NCI-H526 treated with DMSO at 0.1 percent for 48 hours (cell line): Measurements from ENCODE around the gene MGAT5B.
"Not testable (repeated sequence)": the region's sequence is repeated elsewhere in the genome, so short reads cannot be mapped to it uniquely, and the experiment has no call there.

Experiments used
- DNase-seq: peaks from one replicate; lab custom pipeline; 2025; lab: John Stamatoyannopoulos, UW

Gene MGAT5B

DNA sequence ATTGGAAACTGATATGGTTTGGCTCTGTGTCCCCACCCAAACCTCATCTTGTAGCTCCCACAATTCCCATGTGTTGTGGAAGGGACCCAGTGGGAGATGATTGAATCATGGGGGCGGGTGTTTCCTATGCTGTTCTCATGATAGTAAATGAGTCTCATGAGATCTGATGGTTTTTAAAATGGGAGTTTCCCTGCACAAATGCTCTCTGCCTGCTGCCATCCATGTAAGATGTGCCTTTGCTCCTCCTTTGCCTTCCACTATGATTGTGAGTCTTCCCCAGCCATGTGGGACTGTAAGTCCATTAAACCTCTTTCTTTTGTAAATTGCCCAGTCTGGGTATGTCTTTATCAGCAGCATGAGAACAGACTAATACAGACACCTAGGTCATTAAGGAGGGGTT is 109.8 kb downstream of the MGAT5B start:
- not testable (repeated sequence) for DNase-seq

DNA sequence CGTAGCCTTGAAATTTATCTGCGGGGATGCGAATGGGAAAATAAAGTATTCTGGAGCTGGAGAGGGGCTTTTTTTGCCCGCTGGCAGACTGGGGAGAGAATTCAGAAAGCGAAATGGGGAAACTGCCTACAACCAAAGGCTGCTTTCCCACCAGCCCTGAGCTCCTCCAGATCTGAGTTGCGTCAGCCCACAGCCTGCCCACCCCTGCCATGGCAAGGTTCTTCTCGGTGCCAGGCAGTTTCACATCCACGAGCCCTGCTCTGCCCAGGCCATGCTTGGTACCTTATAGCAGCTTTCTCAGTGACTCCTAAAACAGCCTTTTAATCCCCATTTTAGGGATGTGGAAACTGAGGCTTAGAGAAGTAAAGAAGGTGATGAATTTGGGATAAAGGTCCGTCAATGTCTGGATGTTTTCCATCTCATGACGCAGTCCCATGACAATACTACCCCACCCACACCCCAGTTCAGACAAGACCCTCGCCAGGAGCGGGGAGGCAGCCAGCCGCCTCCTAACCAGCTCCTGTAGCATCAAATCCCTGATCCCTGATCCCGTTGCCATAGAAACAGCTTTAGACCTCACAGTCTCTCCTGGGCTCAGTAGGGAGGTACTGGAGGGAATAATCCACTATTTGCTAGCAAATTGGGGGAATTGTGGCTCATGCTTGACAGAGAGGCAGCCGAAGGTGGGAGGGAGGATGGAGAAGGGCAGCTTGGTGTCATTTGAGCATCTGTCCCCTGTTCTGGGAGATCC is 113.5 kb downstream of the MGAT5B start:
- no peak for DNase-seq

DNA sequence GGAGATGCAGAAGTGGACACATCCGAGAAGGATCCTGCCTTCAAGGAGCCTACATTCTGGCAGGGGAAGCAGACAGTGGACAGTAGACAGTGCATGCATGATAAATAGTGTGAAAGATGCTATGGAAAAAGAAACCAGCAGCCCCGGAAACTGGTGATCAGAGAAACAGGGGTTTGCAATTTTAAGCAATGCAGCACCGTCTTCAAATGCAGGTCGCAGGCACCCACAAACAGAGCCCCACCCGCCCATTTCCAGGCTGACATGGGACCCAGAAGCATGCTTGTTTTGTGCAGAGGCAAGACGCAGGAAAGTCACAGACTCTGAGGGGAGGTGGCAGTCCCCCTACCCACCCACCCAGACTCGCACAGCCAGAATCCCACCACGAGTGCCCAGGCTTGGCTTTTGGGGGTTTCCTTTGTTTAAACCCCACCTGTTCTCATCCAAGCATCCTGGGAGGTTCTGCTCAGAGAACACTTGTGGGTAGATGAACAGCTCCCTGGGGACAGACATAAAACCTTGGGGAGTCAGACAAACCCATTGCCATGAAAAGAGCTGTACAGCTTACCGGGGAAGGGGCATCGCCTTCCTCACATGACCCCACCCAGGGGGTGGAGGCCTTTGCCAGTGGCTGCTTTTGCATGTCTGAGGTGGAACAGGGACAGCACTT is 114.3 kb downstream of the MGAT5B start:
- DNase-seq, result peak; percentile 59

DNA sequence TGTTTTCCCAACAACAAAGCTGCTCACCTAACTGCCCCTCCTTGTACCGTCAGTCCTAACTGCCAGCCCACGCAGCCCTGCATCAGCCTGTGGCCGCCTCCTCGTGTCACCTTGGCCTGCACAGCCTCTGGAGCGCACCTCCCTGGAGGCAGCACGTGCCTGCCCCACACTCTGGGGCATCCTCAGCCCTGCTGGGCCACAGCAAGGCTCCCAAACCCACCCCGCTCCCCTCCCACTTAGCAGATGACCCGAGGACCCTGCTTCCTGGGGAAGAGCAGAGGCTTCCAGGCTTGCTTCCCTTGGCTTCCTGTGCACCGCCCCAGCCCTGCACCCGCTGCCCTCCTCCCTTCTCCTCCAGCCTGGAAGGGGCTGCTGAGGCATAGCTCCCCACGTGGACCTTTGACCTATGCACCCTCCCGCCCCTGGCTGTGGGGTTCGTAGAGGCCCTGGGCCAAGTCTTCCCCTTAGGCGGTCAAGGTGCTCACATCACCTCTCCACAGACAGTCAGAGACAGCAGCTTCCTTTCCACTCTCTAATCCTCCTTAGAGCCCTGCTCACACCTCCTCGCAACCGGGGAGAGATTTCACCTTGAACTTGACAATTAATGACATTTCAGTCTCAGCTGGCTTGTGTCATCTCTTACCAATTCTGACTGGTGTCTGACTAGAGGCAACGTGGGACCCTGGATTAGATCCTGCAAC is 115.0 kb downstream of the MGAT5B start:
- no peak for DNase-seq

GRCh38 chr17:76986365-76986764 is 118.2 kb downstream of the MGAT5B start:
- DNase-seq, result no peak

- no peak for DNase-seq
These were observed 119.4 kb downstream of the MGAT5B start for GRCh38 chr17:76987486-76988093.

DNA sequence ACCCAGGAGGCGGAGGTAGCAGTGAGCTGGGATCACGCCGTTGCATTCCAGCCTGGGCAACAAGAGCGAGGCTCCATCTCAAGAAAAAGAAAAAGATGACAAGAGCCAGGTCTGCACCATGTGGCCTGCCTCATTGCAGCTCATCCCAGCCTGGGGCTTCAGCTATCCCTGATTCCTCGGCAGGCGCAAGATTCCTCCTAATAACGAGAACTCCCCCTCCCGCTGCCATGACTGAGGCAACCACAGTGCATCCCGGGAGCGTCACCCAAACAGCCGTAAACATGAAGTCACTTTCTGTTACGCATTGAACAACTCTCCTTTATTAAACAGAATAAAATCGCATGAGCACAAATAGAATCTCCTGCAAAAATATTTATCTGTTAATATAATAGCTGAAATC is 120.6 kb downstream of the MGAT5B start:
- no peak for DNase-seq

- DNase-seq, result no peak
These were observed 121.3 kb downstream of the MGAT5B start for GRCh38 chr17:76989519-76989918.

DNA sequence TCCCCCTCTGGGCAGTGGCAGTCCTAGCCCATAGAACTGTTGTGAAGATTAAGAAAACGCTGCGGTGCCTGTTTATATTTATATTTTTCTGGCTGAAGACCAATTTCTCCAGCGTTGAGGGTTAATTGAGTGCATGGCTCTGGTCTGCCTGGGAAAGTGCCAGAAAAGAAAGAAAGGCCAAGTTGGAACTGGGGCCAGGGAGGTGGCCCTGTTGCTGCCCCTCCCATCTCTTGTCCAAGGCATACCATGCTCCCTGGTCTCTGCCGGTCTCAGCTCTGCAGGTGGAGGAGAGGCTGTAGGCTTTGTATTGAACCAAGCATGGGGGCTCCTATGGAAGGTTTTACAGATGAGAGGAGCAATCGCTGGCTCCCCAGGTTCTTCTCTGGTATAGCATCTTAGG is 124.7 kb downstream of the MGAT5B start:
- no peak for DNase-seq

DNA sequence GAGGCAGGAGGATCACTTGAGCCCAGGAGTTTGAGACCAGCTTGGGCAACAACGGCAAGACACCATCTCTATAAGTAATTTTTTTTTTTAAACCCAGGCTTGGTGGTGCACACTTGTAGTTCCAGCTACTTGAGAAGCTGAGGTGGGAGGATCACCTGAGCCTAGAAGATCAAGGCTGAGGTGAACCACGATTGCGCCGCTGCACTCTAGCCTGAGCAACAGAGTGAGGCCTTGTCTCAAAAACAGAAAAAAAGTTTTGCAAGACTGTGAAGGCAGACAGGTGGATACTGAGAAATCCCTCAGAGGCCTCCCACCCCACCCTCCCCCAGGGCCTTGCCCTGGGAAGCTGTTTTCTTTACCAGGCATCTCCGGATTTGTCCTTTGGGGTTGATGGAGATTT is 125.4 kb downstream of the MGAT5B start:
- DNase-seq, result no peak

DNA sequence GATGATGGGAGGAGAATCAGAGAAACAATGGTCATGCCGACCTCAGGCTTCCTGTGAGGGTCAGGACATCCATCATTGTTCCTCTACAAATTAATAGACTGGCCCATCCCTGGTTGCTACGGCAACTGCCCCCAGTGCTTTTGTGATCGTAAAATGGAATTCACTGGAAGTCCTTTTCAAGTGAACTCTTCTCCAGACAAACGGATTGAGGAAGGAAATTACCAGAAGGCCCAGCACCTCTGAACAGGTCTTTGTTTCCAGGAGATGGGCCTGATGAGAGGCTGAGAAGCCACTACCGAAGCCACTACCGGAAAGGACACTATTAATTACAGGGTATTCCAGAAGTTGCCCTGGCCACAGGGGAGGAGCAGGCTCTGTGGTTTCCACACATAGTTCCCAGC is 126.0 kb downstream of the MGAT5B start:
- DNase-seq, result no peak

- no peak for DNase-seq
These were observed 127.3 kb downstream of the MGAT5B start for GRCh38 chr17:76995387-76996105.

DNA sequence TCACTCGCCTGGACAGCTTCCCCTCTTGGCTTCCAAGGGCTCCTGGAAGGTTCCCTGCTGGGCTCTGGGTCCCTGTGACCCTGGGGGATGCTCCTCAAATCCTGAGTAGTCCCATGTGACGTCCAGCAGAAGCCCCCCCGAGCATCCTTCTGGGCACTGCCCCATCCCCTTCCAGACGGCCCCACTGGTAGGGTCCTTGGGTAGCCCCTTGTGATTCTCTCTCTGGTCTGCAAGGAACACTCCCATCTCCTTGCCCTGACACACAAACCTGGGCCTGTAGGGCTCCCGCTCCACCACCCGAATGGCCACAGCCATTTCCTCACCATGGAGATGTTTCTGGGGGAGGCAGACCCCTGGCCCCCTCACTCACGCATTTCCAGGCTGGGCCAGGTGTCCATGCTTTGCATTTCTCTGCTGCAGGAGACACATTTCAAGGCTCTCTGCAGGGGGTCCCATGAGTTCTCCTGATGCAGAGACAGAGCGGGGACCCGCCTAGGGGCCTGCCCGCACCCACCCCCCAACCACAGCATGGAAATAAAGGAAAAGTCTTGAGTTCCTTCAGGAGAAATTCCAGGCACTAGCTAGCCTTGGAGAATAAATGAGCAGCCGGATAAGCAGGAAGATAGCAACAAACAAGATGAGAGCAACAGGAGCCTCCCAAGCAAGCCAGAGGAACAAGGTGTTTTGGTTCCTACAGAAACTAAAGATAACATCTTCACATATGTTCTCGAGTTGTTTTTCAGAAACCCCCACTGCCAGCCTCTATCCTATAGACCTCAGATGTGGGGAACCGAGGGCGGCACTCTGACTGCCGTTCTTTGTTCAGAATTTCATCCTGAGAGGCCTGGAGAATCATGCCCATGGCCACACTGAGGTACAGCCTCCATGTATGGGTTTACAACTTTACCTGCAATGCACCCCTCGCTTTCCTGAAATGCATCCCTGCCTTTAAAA is 128.8 kb downstream of the MGAT5B start:
- no peak for DNase-seq

DNA sequence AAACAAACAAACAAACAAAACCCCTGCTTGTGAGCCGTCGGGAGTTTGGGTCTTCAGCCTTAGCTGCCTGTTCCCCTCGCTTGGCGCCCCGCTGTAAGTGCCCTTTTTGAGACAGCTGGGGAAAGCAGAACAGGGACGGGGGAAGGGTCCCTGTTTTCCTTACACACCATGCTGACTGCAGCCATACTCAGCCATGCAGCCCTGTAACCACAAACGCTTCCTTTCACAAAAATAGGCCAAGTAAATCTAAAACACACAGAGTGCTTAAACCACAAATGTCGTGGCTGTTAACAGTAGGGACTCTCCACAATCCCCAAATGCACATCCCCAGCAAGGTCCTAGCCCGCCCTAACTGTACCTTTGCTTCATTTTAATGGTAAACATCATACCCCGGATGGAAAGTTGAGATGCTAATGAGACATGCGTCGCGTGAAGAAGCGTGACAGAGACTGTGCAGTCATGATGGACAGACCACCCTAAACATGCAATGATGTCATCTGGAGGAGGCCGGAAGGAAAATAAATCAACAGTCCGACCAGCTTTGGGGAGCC is 129.9 kb downstream of the MGAT5B start:
- DNase-seq, result no peak

- no peak for DNase-seq
These were observed 130.6 kb downstream of the MGAT5B start for GRCh38 chr17:76998839-76999238.
